NCI-H82 (cell line): ENCODE data around the gene RIBC2.
"Not testable (repeated sequence)": the region's sequence is repeated elsewhere in the genome, so short reads cannot be mapped to it uniquely, and the experiment has no call there.

Source experiments
- DNase-seq: peaks from one replicate; lab custom pipeline; 2025; lab: John Stamatoyannopoulos, UW

The RIBC2 gene

DNA sequence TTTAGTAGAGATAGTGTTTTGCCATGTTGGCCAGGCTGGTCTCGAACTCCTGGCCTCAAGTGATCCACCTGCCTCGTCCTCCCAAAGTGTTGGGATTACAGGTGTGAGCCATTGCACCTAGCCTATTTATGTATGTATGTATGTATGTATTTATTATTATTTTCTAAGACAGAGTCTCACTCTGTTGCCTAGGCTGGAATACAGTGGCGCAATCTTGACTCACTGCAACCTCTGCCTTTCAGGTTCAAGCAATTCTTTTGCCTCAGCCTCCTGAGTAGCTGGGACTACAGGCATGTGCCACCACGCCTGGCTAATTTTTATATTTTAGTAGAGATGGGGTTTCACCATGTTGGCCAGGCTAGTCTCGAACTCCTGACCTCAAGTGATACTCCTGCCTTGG lies 35.9 kb downstream of the RIBC2 start:
- not testable (repeated sequence) for DNase-seq

DNA sequence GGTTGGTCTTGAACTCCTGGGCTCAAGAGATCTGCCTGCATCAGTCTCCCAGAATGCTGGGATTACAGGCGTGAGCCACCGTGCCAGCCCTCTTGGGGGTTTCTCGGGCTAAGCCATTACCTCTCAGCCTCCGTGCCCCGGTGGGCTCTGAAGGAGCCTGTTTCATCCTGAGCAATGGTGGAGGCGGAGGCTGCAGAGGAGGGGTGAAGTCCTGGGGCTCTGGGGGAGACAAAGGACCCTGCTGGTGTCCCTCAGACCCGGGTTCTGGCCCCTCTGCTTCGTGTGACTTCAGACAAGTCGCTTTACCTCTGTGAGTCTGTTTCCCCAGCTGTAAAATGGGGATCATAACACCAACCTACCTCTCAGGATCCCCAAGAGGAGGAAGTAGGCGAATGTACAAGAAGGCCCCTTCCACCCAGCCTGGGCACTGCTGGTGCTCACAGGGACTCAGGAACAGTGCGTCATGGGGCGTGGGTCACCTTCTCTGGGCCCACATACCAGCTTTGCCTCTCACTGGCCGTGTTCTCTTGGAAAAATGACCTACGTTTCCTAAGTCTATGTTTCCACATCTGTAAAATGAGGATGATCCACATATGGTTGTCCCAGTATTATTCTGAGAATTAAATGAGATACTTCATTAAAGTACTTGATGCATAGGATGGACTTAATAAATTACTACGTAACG lies 36.8 kb downstream of the RIBC2 start:
- DNase-seq, result no peak

DNA sequence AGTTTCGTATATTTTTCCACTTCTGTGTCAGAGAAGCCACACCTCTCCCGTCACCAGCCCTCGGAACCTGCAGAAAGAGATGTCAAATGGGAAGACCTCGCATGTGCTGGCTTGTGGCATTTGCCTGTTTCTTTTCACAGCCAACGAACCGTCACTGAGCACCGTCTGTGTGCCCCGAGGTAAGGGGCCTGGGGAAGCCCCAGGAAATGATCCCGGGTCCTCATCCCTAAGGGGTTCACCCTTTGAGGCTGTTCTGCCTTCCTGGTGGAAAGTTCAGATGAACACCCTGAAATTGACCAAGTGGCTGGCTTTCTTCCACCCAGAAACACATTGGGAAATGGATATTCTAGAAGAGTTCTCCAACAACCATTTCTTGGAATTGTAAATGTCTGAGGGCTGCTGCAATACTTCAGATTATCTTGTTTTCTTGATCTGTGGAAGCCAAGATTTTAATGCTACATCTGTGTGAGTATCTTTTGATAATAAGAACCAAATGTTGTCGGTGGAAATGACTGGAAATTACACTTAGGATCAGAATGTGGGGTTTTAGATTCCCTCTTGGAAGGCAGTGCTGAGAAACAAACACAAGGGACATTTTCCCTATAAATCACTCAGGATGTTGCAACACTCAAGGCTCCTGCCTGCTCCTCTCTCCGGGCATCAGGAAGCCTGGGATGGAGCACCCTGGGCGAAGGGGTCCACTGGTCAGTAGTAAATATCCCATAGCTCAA lies 37.6 kb downstream of the RIBC2 start:
- DNase-seq, result no peak

DNA sequence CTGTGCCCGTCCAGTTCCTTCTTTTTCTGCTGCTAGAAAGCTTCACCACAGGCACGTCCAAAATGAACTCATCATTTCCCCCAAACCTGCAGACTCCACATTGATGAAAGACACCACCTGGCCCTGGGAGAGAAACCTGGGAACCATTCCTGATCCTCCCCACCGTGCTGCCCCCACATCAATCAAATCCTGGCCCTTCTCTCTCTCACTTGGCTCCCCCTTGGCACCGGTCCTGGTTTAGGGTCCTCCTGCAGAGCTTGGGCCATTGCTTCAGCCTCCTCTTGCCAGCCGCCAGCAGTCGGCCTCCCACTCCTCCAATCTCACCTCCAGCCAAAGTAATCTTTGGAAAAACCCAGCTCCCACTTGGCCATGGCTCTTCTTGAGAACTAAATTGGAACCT lies 38.5 kb downstream of the RIBC2 start:
- no peak for DNase-seq

DNA sequence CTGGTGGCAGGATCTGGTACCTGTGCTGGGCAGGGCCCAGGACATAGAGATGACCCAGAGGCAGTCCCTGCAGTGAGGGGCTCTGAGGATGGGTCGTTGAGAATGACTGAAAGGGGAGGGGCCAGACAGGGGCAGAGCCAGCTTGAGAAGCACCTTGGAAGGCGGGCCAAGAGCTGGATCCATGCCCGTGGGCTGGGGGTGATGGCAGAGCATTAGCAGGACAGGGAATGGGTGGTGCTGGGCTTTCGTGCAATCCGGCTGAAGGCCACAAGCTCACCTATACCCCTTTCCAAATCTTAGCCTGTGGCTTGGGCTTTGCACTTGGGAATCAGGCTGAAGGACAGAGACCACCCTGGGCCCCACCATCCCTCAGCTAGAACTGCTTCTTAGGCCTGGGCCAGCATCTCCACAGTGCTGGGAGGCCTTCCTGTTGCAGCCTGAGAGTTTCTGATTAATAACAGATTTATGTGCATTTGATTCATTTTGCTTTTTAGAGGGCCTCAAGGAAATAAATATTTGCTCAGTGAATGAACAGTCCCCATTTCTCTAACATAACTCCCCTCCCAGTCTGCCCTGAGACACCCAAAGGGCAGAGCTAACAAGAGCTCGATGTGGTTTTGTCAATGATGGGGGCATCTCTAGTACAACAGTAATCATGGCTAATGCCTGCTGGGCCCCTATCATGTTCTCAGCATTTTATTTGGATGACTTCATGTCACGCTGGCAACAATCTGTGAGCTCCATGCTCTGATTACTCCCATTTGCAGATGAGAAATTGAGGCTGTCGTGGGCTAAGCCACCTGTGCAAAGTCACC lies 39.3 kb downstream of the RIBC2 start:
- no peak for DNase-seq

DNA sequence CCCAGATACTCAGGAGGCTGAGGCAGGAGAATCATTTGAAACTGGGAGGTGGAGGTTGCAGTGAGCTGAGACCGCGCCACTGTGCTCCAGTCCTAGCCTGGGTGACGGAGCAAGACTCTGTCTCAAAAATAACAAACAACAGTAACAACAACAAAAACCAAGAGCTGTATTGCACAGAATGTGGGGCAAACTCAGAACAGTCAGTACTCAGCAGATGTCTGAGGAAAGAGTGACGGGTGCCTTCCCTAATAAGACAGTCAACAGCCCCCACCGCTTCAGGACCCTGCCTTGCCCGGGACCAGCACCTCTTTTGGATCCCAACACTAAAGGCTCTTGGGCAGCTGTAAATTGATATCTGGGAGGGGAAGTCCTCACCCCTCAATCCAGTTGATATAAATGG lies 40.3 kb downstream of the RIBC2 start:
- DNase-seq, result no peak

DNA sequence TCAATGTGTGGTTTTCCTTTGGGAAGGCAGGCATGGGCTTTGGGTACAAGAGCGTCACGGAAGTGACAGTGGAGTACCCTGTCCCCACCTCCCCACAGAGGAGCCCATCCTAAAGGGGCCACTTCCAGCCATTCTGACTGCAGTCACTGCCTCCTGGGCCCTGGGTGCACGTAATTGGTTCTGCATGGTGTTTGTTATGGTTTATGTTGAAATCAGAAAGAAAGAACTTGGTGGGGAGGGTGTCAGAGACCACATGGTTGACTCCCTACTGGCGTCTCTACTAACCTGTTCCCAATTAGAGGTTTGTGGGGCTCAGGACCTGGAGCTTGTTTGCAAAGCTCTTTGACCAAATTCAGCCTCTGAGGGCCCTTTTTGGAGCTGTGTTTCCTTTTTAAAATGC lies 40.8 kb downstream of the RIBC2 start:
- no peak for DNase-seq

DNA sequence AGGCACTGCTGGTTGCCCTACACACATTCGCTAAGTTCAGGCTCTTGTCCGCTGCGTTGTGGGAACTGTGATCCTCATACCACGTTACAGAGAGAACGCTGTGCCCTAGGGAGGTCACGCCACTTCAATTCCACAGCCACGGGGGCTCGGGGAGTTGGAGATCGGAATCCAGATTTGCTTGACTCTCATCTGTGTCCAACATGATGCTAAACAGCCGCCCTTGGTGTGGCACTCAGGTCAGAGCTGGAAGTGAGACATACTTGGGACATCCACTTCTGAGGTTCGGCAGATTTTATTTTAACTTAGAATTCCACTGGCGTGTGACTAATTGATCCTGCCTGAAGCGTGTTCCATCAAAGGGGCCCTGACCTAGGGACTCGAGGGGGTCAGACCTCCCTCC lies 41.7 kb downstream of the RIBC2 start:
- DNase-seq, result no peak

DNA sequence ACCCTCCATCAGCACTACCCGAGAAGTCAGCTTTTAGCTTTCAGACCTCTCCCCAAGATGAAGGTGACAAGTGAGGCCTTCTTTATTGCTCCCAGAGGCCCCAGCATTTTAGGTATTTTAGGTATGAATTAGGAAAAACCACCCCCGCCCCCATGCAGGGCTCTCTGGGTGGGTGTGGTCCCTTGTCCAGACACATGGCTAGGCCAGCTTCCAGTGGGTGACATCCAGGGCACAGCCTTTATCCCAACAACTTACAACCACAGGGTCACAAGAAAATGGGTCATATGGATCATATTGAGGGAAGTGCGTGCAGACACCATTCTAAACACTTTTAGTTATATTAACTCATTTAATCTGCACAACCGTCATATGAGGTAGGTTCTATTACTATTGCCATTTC lies 42.1 kb downstream of the RIBC2 start:
- no peak for DNase-seq

DNA sequence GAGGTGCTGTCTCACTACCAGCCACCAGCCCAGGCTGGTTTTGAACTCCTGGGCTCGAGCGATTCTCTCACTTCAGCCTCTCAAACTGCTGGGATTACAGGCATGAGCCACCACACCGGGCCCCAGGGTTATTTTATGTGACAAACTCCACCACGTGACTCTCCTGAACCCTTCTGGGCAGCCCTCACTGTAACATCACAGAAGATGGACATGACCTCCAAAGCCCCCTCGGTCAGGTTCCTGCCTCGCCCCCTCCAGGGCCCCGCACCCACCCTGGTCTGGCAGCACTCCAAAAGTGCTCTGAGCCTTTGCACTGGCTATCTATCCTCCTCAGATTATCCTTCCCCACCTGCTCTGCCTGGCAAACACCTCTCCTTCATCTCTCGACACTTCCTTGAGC lies 43.3 kb downstream of the RIBC2 start:
- DNase-seq, result no peak

DNA sequence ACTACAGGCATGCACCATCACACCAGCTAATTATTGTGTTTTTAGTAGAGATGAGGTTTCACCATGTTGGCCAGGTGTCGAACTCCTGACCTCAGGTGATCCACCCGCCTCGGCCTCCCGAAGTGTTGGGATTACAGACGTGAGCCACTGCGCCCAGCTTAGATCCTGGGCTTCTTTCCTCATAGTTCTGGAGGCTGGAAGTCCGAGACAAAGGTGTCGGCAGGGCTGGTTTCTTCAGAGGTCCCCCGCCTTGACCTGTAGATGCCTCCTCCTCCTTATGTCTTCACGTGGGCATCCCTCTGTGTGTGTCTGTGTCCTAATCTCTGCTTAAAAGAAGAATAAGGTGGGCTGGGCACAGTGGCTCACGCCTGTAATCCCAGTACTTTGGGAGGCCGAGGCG lies 45.0 kb downstream of the RIBC2 start:
- no peak for DNase-seq

DNA sequence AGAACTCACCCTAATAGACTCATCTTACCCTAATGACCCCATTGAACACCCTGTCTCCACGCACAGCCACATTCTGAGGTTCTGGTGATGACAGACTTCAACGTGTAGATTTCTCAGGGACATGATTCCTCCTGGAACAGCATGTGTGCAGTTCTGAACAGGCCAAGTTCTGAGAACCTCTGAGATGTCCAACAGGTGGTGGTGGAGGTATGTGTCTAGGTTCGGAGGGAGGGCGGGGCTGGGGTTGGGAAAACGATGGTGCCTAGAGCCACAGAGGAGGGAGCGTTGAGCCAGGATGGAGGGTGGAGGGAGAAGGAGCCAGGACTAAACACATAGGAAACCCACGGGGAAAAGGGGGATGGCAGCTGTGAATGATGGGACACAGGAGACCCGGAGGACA lies 45.7 kb downstream of the RIBC2 start:
- DNase-seq, result no peak

DNA sequence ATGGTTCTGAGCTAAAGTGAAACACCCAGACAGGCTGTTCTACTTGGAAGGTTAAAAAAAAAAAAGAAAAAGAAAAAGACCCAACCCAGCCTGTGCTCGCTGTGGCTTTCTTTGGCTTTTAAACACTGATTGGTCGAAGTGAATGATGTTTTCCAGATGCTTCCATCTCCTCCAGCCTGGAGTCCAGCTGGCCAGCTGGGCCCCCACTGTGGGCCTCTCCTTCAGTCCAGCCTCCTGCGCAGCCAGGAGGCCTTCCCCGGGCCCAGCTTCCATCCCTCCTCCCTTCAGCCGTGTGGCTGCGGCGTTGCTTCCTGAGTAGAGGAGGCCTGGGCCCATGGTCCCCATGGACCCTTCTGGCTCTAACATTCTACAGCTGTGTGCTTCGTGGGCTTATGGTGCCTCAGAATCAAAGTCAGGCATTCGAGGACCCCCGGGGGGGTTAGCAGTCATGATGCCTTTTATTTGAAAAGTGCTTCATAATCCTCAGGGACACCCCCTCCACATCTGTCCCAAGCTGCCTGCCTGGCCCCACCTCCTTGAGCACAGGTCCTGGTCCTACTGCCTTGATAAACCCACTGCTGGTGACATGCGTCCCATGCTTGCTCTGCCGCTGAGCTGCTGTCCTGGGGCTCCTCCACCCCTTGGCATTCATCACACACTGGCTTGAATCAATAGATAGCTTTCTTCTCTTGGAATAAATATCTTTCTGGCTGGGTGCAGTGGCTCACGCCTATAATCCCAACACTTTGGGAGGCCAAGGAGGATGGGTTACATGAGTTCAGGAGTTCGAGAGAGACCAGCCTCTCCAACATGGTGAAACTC lies 47.0 kb downstream of the RIBC2 start:
- no peak for DNase-seq

DNA sequence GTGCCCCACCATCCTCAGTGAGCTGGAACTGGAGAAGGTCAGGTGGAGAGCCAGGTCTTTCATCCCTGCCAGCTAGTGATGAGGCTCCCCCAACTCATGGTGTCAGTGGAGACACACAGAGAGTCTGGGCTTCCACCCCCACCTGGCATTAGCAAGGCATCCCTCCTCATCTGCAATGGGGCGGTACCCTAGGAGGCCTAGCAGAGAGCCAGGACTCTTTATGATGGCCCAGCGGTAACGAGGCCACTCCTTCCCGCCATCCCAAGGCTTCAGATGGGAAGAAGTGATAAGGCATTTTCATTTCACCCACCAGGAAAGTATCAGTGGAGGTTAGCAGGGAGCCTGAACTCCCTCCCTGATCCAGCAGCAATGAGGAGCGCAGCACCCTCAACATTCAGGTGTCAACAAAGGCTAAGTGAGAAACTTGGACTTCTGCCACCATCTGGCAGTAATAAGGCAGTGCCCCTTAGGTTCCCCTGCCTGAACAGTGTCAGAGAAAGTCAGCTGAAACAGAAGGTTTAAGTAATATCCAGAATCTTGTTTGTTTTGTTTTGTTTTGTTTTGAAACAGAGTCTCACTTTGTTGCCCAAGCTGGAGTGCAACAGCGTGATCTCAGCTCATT lies 48.7 kb downstream of the RIBC2 start:
- peak; percentile 6 for DNase-seq

DNA sequence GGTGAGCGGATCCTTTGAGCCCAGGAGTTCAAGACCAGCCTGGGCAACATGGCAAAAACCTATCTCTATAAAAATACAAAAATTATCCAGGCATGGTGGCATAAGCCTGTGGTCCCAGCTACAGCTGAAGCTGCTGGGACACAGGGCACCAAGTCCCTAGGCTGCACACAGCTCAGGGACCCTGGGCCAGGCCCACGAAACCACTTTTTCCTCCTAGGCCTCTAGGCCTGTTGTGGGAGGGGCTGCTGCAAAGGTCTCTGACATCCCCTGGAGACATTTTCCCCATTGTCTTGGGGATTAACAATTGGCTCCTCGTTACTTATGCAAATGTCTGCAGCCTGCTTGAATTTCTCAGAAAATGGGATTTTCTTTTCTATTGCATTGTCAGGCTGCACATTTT lies 50.2 kb downstream of the RIBC2 start:
- DNase-seq, result not testable (repeated sequence)

DNA sequence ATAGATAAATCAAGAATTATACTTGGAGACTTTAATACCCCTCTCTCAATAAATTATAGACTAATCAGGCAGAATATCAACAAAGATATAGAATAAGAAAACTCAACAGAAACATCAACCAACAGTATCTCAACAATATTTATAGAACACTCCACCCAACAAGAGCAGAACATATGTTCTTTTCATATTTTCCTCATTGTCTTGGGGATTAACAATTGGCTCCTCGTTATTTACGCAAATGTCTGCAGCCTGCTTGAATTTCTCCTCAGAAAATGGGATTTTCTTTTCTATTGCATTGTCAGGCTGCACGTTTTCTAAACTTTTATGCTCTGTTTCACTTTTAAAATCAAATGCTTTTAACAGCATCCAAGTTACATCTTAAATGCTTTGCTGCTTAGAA lies 52.1 kb downstream of the RIBC2 start:
- no peak for DNase-seq

DNA sequence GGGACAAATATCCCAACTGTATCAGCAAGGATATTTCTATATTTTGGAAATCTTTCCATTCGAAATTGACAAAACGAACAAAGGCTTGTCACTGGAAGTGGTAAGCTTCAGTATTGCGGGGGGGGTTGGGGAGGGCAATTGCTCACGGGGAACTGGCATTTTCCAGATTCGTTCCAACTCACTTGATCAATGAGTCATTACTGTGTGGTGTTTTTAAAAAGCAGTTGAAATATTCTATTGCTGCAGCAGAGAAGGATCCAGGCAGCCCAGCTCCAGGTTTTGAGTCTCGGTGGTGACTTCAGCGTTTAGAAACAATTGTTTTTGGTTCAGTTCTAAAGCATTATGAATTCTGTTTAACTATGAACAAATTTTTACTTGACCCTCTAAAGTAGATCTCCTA lies 55.4 kb downstream of the RIBC2 start:
- no peak for DNase-seq

DNA sequence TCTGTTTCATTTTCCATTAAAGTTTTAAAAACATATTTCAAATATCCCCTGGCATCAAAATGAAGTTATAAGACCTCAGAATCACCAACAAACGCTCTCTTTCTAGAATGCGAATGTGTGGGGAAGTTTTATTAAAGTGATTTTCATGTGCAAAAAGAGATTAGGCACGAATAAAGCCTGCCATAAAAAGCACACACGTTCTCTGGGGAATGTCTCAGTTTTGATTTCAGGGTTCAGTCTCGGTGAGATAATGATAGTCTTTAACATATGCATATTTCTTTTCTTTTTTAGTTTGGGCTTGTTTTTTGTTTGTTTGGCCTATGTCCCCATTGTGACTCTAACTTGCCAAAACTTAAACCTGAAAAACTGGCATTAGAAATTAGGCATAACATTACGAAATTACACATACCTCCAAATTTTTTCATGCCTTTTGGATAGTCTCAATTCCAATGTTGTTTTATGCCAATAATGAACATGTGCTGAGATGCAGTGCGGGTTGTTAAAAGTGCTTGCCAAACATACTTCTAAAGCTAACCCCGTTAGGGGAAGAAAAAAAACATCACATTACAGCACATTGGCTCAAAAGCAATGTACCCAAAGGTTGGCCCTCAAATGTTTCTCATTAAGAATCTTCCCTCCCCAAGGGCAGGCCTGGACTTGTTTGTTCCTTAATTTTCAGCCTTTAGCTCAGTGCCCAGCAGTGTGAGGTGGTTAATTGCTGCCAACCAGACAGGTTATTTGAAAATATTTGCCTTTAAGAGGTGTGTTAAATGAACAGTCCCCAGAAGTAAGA lies 56.0 kb downstream of the RIBC2 start:
- no peak for DNase-seq

DNA sequence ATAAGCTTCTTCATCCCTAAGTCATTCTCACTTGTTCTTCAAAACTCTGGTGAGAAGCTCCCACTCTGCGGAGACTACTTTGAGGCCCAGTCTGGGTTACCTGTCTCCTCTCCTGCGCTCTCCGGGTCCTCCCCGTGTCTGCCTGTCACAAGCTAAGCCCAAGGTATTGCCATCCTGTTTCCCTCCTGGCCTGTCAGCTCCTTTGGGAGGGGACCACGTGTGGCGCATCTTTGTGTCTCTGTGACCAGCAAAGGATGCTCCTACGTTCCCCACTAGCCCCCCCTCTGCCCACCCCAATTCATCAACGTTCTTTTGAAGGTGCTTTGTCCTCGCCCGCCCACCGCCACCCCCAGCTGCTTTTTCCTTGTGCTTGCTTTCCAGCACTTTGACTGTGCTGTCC lies 57.4 kb downstream of the RIBC2 start:
- DNase-seq, result no peak

DNA sequence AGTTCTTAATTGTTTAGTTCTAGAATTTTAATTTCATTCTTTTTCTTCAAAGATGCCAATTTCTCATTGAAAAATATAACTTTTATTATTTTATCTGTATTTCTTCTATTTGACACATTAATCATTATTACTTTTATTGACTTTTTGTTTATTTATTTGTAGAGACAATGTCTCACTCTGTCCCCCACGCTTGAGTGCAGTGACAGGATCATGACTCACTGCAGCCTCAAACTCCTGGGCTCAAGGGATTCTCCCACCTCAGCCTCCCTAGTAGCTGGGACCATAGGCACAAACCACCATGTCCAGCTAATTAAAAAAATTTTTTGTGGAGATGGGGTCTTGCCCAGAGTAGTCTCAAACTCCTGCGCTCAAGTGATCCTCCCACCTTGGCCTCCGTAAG lies 58.9 kb downstream of the RIBC2 start:
- no peak for DNase-seq
